ENCODE results near the gene TTC9C.
A peak's percentile ranks its signal among the peaks of the same experiment; 100 is the strongest.
"Not testable (repeated sequence)": the region's sequence is repeated elsewhere in the genome, so short reads cannot be mapped to it uniquely, and the experiment has no call there.

The TTC9C gene

DNA sequence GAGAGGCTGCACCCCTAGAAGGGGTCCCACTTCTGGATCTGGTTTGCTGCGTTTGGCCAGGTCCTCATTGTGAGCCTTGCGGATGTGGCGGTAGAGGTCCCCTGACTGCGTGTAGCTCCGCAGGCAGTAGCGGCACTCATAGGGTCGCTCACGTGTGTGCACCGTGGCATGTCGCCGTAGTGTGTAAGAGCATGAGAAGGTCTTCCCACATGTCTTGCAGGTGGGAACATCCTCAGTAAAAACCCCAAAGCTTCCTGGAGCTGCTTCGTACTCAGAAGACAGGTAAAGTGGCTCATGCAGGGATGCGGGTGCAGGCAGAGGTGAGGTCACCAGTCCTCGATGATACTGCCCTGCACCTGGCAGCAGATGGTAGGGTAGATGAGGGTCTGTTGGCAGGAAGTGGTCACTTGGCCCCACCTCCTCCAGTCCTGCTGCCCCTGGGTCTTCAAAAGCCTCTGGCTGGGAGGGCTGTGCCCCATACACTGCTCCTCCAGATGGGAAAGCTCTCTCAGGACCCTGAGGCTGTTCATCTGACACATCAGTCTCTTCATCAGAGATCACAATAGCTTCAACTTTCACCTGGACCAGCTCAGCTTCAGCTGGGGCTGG lies 24.0 kb downstream of the TTC9C start:
- DNase-seq (ENCODE audit: low read depth), result no peak

DNA sequence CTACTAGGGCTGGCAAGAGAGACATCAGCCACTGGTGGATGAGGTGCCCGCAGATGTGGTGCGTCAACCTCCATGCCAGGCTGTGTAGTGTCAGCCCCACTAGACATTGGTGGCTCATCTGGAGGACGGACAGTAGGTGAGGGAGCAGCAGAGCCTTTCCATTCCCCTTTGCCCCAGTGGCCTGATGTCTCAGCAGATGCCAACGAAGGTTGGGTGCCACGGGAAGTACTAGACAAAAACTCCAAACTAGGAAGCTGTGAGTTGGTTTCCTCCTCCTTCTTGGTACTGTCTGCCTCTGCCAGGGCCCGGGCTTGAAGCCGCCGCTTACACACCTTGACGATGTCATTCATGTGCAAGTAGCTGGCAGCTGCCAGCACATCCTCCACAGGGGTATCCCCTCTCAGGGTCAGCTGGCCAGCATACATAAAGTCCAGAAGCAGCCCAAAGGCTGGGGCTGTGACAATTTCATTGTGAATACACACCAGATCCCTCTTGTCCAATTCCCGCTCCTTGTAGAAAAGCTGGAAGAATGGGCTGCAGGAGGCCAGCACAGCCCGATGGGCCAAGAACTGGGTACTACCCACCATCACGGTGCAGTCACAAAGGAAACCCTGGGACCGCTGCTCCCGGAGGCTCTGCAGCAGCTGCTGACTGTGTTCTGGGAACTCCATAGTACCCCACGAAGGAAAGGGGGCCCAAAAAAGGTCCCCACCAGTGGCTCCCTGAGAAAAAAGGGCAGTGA lies 24.9 kb downstream of the TTC9C start:
- DNase-seq (ENCODE audit: low read depth), result no peak

DNA sequence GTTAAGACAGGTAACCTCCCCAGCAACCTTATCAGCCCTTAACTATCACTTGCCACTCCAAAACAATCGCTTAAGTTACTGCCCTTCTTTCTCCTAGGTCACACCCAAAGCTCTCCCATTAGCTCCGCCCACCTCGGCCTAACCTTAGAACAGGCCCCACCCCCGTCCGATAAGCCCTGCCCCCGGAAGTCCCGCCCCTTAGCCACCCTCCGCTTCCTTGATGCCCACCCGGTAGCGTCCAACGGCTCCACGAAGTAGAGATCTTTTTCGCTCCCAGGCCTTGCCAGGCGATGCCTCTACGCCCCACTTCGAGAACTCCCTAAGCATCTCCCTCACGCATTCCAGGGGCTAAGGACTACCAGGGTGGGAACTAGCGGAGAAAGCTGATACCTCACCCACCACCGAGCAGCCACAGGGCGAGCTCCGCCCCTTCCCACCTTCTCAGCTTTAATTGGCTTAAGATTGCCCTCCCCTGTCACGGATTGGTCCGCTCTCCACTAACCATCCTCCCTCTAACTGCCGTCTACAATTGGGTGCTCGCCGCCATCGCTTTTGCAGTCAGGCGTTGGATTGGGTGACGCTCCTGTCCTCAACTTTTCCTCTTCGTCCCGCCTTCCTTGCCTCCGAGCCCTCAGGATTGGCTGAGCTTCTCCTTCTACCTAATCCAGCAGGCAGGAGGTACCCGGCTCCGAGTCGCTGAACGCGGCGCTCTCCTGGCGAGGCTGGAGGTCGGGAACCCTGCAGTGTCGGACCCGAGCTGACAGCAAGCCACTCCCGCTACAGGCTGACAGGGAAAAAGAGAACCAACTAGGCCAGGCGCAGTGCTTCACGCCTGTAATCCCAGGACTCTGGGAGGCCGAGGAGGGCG lies 25.7 kb downstream of the TTC9C start, which contains the start of gene ZBTB3:
Gene ZBTB3 (minus strand): TSS at position 425 of the 868 bp plus-strand sequence. CDS start 496 bp downstream, outside the sequence.
- DNase-seq (ENCODE audit: low read depth), result peak; percentile 100

DNA sequence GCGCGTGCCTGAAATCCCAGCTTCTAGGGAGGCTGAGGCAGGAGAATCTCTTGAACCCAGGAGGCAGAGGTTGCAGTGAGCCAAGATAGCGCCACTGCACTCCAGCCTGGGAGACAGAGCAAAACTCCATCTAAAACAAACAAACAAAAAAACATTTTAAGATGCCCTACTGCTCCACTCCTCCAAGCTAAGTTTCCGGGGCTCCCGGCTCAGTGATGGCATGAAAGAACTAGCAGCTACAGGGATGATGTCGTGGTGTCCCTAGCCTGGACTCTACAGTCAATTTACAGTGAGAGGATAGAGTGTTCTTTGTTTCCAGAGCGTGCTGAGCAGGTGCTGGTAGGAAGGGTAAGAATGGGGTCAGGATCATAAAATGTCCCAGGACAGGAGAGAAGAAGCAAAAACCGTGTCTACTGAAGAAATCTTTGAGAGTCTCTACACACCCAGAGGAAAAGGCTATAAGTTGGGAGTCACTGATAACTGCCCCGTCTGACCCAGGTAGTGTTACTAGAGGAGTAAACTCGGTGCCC lies 26.9 kb downstream of the TTC9C start:
- DNase-seq (ENCODE audit: low read depth), result no peak

DNA sequence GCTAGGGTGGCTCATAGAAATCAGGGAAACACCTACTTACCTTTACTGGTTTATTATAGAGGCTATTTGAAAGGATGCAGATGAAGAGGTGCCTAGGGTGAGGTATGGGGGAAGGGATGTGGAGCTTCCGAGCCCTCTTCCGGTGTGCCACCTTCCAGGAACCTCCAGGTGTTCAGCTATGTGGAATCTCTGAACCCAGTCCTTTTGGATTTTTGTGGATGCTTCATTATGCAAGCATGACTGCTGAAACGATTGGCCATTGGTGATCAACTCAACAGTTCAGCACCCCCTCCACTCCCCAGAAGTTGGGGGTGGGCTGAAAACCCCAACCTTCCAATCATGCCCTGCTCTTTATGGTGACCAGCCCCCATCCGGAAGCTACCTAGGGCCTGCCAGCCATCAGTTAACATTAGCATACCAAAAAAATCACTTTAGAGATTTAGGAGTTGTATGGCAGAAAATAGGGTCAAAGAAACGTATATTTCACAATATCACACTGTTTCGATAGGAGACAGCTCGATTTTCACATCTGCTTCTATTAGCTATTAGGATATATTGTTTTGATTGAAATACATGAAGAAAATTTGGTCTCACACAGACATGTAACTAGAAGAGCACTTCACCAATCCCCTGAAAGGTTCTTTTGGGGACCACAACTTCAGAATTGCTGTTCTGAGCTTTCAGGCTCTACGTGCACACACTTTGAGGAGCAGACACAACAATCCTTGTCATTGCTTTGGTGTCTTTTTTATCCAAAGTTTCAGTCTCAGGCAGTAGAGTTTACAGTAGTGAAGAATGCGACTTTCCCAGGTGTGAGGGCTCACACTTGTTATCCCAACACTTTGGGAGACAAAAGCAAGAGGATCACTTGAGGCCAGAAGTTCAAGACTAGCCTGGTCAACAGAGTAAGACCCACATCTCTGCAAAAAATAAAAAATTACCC lies 29.8 kb downstream of the TTC9C start:
- no peak for DNase-seq (ENCODE audit: low read depth)

DNA sequence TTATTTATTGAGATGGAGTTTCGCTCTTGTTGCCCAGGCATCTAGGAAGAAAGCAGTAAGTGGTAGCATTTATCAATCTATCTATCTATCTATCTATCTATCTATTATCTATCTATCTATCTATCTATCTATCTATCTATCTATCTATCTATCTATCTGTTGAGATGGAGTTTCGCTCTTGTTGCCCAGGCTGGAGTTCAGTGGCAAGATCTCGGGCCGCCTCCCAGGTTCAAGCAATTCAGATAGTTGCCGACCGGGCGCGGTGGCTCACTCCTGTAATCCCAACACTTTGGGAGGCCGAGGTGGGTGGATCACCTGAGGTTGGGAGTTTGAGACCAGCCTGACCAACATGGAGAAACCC lies 32.6 kb downstream of the TTC9C start:
- DNase-seq (ENCODE audit: low read depth), result not testable (repeated sequence)

DNA sequence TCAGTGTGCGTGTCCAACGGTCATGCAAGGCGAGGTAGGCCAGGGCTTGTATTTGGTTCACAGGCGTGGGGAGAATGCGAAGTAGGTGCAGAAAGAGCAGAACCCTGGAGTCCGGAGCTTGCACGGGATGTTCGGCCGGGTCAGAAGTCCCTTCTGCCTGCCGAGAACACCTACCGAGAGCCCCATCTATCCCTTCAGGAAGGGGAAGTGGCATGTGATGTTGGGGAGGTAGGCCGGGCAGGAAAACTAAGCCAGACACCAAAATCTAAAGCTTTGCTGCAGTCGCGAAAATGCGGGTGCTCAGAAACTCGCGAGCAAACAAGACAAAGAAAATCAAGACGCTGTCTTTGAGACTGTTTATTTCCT lies 42.5 kb downstream of the TTC9C start:
- DNase-seq (ENCODE audit: low read depth), result no peak

DNA sequence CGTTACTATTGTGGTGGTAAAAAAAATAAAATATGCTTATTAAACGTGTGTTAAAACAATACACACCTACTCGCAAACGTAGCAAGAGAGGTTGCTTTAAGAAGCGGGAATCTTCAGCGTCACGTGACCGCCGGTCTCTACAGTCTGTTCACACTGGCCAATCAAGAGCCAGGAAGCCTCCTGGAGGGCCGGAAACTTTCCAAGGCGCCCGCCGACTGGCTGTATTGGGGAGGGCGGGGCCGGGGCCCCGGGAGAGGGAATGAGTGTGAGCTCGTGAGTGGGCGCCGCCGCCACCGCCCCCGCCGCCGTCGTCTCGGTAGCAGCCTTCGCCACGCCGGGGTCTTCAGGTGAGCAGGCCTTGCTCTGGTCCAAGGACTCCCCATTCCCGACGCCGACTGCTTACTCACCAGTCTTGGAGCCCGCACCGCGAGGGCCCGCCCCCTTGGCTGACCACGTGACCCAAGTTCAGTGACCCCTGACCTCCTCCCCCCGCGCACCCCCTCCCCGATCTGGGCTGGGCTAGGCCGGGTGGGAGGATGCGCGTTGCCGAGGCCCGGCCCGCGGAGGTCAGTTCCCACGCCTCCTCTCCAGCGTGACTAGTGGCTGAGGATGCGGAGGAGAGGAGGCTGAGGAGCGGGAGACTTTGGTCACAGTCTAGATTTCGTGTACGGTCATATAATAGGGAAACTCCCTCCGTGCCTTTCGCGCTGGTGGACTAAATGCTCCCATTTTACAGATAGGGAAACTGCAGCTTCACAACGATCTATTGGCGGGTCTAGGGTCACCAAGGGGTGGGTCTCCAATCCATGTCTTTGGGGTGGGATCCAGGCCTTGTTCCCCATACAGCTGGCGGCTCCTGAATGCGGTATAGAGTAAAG lies 43.1 kb downstream of the TTC9C start, which contains the start of gene TAF6L:
Gene TAF6L (plus strand): TSS at position 253 of the 878 bp plus-strand sequence. CDS start 4,388 bp downstream, outside the sequence.
- peak; percentile 94 for DNase-seq (ENCODE audit: low read depth)

DNA sequence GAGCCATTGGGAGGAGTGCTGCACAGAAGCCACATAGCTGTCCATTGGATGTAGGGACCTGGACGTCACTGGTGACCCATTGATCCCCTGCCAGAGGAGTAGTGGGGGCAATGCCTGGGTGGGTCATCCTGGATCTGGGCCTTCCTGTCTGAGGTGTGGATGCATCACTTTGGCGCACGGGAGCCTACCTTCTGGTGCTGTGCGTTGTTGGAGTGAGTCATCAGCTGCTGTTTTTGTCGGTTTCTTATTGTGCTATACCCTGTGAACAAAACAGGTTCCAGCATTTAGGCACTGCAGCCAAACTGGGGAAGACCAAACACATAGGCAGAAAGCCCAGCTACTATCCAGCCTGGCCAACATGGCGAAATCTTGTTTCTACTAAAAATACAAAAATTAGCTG lies 46.1 kb downstream of the TTC9C start:
- DNase-seq (ENCODE audit: low read depth), result no peak

DNA sequence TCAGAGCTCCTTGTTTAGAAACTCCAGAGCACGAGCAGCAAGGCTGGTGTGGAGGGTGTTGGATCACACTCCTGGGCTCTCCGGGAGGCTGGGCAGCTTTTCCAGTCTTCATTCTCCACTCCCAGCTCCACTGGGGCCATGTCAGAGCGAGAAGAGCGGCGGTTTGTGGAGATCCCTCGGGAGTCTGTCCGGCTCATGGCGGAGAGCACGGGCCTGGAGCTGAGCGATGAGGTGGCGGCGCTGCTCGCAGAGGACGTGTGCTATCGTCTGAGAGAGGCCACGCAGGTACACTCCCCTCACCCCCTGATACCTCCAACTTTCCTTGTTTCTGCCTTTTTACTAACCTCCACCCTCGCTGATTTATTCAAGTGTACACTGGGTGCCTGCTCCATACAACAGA lies 47.4 kb downstream of the TTC9C start:
- DNase-seq (ENCODE audit: low read depth), result no peak

DNA sequence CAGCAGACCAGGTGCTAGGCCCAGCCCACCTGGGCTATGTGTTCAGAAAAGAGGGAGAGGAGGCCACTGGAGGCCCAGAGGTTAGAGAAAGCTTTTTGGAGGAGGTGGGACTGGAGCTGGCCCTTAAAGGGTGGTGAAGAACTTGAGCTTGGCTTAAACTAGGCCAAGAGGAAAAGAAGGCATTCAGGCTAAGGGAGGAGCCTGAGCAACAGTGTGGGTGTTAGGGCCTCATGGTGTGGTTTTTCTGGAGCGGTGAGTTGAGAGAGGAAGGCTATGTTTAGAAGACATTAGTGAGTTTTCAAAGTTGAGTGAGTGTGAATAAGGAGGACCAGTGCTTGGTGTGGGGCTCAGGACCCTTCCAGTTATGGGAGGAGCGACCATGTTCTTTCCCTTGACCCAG lies 49.1 kb downstream of the TTC9C start:
- DNase-seq (ENCODE audit: low read depth), result no peak

DNA sequence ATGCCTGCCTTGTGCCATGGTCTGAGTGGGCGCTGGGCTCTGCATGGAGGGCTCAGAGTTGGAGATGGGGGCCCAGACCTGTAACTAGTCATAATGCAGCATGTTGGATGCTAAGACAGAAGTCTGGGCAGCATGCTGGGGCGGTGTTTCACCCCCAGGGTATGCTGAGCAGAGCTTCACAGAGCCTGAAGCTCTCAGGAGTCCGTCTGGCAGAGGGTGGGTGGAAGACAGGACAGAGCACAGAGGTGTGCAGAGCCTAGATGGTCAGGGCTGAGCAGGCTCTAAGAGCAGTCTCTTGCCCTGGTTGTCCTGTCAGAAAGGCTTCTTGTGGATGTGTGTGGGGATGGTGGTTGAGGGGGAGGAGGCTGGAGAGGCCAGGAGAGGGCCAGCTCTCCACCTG lies 50.2 kb downstream of the TTC9C start:
- no peak for DNase-seq (ENCODE audit: low read depth)

DNA sequence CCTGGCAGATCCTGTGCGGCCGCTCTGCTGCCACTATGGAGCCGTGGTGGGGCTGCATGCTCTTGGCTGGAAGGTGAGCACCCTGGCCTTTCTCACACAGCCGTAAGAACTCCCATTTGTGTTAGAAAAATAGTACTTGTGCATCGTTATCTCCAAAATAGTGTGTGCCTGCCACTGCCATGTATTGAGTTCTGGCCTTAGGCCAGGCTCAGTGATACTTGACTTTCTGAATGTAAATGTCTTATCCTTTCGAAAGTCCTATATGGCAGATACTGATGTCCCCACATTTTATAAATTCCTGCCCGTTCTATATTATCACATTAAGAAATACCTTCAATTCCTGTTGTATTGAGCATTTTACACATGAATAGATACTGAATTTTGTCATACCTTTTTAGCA lies 54.5 kb downstream of the TTC9C start:
- no peak for DNase-seq (ENCODE audit: low read depth)

DNA sequence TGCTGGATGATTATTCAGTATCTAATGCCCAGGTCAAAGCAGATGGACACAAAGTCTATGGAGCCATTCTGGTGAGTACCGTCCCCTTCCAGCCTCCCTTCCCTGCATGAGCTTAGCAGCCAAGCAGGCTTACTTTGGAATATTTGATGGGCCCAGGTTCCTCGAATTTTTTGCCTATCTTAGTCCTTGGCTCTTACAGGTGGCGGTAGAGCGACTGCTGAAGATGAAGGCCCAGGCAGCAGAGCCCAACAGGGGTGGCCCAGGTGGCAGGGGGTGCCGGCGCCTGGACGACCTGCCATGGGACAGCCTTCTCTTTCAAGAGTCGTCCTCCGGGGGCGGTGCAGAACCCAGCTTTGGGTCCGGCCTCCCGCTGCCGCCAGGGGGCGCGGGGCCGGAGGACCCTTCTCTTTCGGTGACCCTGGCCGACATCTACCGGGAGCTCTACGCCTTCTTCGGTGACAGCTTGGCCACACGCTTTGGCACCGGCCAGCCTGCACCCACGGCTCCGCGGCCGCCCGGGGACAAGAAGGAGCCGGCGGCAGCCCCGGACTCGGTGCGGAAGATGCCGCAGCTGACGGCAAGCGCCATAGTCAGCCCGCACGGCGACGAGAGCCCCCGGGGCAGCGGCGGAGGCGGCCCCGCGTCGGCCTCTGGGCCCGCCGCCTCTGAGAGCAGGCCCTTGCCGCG lies 58.2 kb downstream of the TTC9C start:
- DNase-seq (ENCODE audit: low read depth), result peak; percentile 55

DNA sequence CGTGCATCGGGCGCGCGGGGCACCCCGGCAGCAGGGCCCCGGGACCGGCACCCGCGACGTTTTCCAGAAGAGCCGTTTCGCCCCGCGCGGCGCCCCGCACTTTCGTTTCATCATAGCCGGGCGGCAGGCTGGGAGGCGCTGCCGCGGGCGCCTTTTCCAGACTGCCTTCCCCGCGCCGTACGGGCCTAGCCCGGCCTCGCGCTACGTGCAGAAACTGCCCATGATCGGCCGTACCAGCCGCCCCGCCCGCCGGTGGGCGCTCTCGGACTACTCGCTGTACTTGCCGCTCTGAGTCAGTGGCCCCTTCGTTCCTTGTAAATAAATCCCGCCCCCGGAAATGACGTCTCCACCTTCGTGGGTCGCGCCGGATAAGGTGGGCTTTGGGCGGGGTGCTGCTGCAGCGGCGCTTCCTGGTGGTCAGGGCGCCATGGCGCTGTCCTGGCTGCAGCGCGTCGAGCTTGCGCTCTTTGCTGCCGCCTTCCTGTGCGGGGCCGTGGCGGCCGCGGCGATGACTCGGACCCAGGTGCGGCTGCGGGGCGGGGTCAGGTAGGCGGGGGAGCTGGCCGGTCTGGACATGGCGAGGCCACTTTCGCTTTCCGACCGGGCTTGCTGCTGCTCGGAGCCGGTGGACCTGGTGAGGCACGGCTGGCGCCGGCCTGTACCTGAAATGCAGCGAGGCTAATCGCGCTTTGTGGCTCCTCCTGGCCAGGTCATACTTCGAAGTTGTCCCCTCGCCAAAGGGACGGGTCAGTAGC lies 58.9 kb downstream of the TTC9C start, which contains the start of gene TMEM179B:
Gene TMEM179B (plus strand): TSS at position 398 of the 755 bp plus-strand sequence. CDS start 30 bp downstream, at position 428.
- peak; percentile 97 for DNase-seq (ENCODE audit: low read depth)

Data from amniotic epithelial cell (primary cell).